Activated effector memory CD4-positive, alpha-beta T cell treated with anti-CD3 and anti-CD28 coated beads, Interleukin-2, amount 50 U/mL, for 16 hours (primary cell): ENCODE measurements around the gene URB2.

Experiments
- DNase-seq: peaks from one replicate; pipeline ENCODE4 v3.0.0-alpha.2; 2020

Gene URB2

GRCh38 chr1:229650045-229650444 is 24.0 kb downstream of the URB2 start:
- no peak for DNase-seq

GRCh38 chr1:229651546-229651945 is 25.5 kb downstream of the URB2 start:
- no peak for DNase-seq

GRCh38 chr1:229653420-229653819 is 27.4 kb downstream of the URB2 start:
- DNase-seq: no peak

- DNase-seq: no peak
These were observed 29.7 kb downstream of the URB2 start for GRCh38 chr1:229655781-229656180.

GRCh38 chr1:229657993-229658755 is 32.1 kb downstream of the URB2 start:
- DNase-seq: no peak

GRCh38 chr1:229661022-229661877 is 35.2 kb downstream of the URB2 start:
- peak; percentile 88 for DNase-seq

- no peak for DNase-seq
These were observed 35.9 kb downstream of the URB2 start for GRCh38 chr1:229661897-229662296.

GRCh38 chr1:229664133-229664689 is 38.2 kb downstream of the URB2 start:
- peak; percentile 92 for DNase-seq

GRCh38 chr1:229665912-229666558 is 40.0 kb downstream of the URB2 start:
- no peak for DNase-seq

GRCh38 chr1:229666585-229666984 is 40.5 kb downstream of the URB2 start:
- no peak for DNase-seq

- no peak for DNase-seq
These were observed 43.3 kb downstream of the URB2 start for GRCh38 chr1:229669333-229669732.

- no peak for DNase-seq
These were observed 45.3 kb downstream of the URB2 start for GRCh38 chr1:229671310-229671709.

- no peak for DNase-seq
These were observed 46.2 kb downstream of the URB2 start for GRCh38 chr1:229672246-229672645.

- DNase-seq: no peak
These were observed 48.0 kb downstream of the URB2 start for GRCh38 chr1:229674042-229674441.

GRCh38 chr1:229675396-229675795 is 49.3 kb downstream of the URB2 start:
- no peak for DNase-seq

GRCh38 chr1:229685149-229685548 is 59.1 kb downstream of the URB2 start:
- DNase-seq: no peak

- DNase-seq: no peak
These were observed 63.2 kb downstream of the URB2 start for GRCh38 chr1:229689273-229689672.

- no peak for DNase-seq
These were observed 63.9 kb downstream of the URB2 start for GRCh38 chr1:229689904-229690303.

- no peak for DNase-seq
These were observed 64.6 kb downstream of the URB2 start for GRCh38 chr1:229690662-229691061.

- no peak for DNase-seq
These were observed 65.3 kb downstream of the URB2 start for GRCh38 chr1:229691362-229691761.

GRCh38 chr1:229693129-229693900 is 67.3 kb downstream of the URB2 start:
- DNase-seq: no peak

- no peak for DNase-seq
These were observed 68.1 kb downstream of the URB2 start for GRCh38 chr1:229694053-229694693.
